Pulmonary artery endothelial cell (primary cell): ENCODE results near the gene DYNC2LI1. TPM values are rescaled to one million over a fixed set of nuclear protein-coding genes. Genes with fewer than 3 reads are reported as not detected.

Experiments used
- DNase-seq: peaks from one replicate; pipeline ENCODE4 v3.0.0-alpha.2; 2011; ENCODE audit warnings: low read depth, low spot score
- total RNA-seq: library from RNA; depleted of rRNA; stranded (reverse); fragments of >200 nt; gene quantifications from 2 replicates; pipeline ENCODE4 v1.2.3, GENCODE V29; 2014

DYNC2LI1 gene
- 9.1 and 11.2 TPM in 2 replicates for total RNA-seq

- peak; percentile 75 for DNase-seq
Measured at GRCh38 chr2:43773876-43774613, at the start of gene DYNC2LI1. TSS of gene DYNC2LI1 (plus strand) at chr2:43774039. CDS start at chr2:43774139, 100 bp downstream.

GRCh38 chr2:43724728-43725526 is 48.9 kb upstream of the DYNC2LI1 start:
- no peak for DNase-seq

- DNase-seq: no peak
Measured at GRCh38 chr2:43725711-43726246, 48.1 kb upstream of the DYNC2LI1 start.

GRCh38 chr2:43726961-43727633 is 46.7 kb upstream of the DYNC2LI1 start:
- DNase-seq: peak; percentile 0

- no peak for DNase-seq
Measured at GRCh38 chr2:43727634-43728014, 46.2 kb upstream of the DYNC2LI1 start.

- DNase-seq: no peak
Measured at GRCh38 chr2:43729491-43730174, 44.2 kb upstream of the DYNC2LI1 start.

- no peak for DNase-seq
Measured at GRCh38 chr2:43731211-43731610, 42.6 kb upstream of the DYNC2LI1 start.

GRCh38 chr2:43736637-43737036 is 37.2 kb upstream of the DYNC2LI1 start:
- no peak for DNase-seq

GRCh38 chr2:43737097-43737854 is 36.6 kb upstream of the DYNC2LI1 start:
- no peak for DNase-seq

GRCh38 chr2:43737855-43738254 is 36.0 kb upstream of the DYNC2LI1 start:
- no peak for DNase-seq

GRCh38 chr2:43738257-43738656 is 35.6 kb upstream of the DYNC2LI1 start:
- no peak for DNase-seq

GRCh38 chr2:43743706-43744105 is 30.1 kb upstream of the DYNC2LI1 start:
- no peak for DNase-seq

- no peak for DNase-seq
Measured at GRCh38 chr2:43745457-43745856, 28.4 kb upstream of the DYNC2LI1 start.

GRCh38 chr2:43748333-43748732 is 25.5 kb upstream of the DYNC2LI1 start:
- no peak for DNase-seq

- no peak for DNase-seq
Measured at GRCh38 chr2:43749583-43749982, 24.3 kb upstream of the DYNC2LI1 start.

- DNase-seq: no peak
Measured at GRCh38 chr2:43751476-43751990, 22.3 kb upstream of the DYNC2LI1 start.

- no peak for DNase-seq
Measured at GRCh38 chr2:43752302-43752701, 21.5 kb upstream of the DYNC2LI1 start.

GRCh38 chr2:43754180-43754579 is 19.7 kb upstream of the DYNC2LI1 start:
- DNase-seq: no peak

- no peak for DNase-seq
Measured at GRCh38 chr2:43758739-43759138, 15.1 kb upstream of the DYNC2LI1 start.

- no peak for DNase-seq
Measured at GRCh38 chr2:43759195-43759594, 14.6 kb upstream of the DYNC2LI1 start.
